Kidney glomerular epithelial cell (primary cell): ENCODE data around the gene PIGS.
"Not testable (repeated sequence)": the region's sequence is repeated elsewhere in the genome, so short reads cannot be mapped to it uniquely, and the experiment has no call there.

ENCODE experiments used
- DNase-seq: peaks from one replicate; lab custom pipeline; 2025; lab: John Stamatoyannopoulos, UW

PIGS gene

DNA sequence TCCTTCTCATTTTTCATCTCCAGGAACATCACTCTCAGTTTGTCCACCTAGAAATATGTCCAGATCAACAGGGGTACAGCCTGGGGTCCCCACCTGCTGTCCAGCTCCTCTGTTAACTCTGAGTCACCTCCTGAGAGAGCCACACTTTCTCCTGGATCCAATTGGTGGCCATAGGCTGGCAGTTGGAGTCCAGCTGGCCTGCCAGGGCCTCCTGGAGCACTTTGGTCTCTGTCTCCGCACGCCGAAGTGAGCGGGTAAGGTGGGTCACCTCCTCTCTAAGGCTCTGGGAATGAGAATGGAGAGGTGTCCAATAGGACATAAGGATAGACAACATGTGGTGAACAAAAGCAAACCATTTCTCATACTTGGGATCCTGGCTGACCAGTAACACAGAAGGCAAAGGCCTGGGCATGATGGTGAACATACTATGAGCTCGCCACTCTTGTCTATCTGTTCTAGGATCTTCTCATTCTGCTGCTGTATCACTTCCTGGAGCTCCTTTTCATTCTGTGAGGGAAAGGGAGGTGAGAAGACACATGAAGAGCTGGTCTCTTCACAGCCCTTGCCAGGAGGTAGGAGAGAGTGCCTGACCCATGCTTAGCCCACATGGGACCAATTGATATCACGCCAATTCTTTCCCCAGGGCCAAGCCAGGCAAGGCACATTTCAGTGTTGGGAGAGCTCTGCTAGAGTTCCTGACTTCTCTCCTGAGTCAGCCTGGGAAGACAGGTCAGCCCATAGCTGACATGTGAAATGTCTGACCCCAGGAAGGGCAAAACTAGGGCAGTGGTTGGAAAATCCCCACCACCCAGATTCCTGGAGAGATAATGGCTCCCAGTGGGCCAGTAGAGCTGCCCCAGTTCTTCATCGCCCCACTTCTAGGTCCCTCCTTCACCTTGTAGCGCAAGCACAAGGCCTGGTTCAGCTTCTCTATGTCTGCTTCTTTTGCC is 7.2 kb upstream of the PIGS start:
- DNase-seq = no peak

DNA sequence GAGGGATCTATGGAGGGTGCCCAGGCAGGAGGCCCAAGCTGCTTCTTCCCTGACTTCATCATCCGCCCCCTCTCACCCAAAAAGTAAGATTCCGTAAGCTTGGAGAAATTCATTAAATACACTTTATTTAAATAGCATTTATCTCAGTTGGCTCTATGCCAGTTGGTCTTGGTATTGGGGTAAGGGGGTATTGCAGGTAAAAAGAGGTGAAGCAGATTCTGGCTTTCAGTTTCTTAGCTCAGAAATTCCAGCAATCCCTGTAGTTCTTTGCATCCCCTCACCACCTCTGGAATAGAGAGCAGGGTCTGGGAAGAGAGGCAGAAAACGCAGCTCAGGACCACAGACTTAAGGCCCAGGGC is 6.1 kb upstream of the PIGS start:
- no peak for DNase-seq

DNA sequence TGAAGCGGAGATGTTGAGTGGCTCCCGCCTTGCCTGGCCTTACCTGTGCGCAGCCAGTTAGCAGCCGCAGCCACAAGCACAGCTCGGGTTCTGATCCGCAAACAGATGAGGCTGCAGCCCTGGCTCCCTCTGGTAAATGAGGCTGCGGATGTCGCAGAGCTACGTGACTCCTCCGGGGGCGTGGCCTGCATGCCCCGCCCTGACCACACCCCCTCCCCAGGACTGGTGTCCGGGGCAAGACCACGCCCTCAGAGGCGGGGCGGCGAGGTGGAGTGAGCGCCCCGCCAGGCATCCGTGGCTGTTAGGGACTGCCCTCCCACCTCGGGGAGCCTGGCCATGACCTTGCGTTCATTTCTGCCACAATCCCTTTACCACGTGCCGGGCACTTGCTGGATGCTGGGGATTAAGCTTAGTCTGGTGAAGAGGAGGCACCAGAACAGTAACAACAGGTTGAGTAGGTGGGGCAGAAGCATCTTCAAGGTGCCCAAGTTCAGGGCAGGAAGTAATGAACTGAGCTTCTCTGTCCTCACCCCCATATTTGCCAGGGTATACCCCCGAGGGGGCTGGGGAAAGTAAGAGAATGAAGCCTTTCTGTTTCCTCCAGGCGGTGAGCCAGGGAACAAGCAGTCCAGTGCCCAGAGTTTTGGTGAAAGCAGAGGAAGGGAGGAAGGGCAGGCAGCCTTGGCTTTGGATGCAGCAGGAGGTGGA is 5.6 kb upstream of the PIGS start, which contains the start of gene ALDOC:
ALDOC (minus strand) TSS at position 138 of the 708 bp plus-strand sequence. CDS start 1,363 bp downstream, outside the sequence.
- DNase-seq = peak; percentile 67

DNA sequence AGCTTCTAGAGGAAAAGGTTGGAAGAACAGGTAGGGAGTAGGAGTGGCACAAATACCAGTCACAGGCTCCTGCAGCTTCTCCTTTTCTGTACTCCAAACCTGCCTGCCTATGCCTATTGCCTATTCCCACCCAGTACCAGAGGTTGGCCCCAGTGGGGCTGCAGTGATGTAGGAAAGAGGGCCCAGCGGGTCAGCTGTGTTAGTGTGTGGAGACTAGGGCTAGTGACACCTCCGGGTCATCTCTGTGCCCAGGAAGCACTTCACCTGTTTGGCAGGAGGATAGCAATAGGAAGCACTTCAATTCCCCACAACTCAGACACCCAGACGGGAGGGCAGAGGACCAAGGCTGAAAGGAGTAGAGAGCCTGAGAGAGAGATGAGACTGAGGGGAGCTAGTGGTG is 4.7 kb upstream of the PIGS start:
- not testable (repeated sequence) for DNase-seq

DNA sequence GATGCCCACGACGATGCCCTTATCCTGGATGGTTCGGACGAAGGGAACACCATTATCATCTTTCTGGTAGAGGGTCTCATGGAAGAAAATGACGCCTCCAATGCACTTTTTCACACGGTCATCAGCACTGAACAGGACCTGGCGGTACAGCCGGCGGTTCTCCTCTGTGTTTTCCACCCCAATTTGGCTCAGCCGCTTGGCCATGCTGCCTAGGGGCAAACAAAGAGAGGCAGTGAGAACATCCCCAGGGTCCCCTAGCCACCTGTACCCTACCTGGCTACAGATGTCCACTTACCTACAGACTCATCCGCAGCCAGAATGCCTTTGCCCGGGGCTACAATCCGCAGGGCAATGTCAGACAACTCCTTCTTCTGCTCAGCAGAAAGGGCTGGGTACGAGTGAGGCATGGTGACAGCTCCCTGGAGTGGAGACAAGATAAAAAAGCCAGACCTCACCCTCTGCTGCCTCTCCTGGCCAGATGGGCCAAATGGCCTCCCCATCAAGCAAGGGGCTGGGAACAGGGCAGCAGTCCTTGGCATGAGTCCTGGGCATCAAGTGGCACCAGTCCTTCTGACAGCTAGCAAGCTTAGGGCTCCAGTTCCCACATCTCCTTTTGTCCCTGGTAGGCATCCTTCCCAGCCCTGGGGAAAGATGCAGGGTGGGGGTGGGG is 3.9 kb upstream of the PIGS start:
- DNase-seq = no peak

DNA sequence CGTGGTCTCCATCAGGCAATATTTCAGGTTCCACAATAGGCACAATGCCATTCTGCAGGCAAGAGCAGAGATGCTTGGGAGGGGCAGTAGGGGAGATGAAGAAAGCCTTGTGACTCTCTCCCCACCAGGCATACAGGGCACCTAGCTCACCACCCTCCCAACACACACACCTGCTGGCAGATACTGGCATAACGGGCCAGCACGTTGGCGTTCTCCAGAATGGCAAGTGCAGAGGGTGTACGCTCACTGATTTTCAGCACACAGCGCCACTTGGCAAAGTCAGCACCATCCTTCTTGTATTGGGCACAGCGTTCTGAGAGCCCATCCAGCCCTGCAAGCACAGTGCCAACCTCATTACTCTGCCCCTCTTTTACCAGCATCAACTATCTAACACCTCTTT is 3.2 kb upstream of the PIGS start:
- DNase-seq = no peak

DNA sequence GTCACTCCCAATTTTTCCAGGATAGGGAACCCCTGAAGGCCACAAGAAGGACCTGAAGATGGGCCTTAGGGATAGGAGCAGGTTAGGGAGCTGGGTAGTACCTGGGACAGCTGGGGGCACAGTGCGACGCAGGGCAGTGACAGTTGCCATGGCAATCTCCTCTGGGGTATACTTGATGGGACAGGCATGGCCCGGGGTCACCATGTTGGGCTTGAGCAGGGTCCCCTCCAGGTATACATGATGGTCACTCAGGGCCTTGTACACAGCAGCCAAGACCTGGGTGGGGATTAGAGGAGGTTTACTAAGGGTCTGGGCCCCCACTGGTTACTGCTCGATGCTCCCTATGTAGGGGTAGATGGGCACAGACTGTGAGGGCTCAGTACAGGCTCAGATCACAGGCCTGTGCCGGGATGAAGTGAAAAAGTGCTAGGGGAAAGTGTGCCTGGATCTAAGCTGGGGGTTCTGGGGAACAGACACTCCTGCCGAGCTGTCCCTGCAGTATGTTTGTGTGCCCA is 2.7 kb upstream of the PIGS start:
- DNase-seq = no peak

DNA sequence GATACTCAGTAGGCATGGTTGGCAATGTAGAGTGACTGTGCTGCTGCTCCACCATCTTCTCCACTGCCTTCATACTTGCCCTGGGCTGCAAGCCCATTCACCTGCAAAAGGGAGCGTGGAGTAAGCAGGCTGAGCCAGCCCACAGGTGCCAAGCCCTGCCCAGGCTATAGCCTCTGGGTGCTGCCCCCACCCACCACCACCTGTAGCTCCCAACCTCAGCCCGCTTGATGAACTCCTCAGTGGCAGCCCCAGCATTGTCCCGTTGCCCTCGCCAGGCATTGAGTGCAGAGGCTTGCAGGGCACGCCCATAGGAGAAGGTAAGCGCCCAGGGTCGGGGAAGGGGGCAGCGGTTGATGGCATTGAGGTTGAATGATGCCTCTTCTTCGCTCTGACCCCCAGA is 2.2 kb upstream of the PIGS start:
- no peak for DNase-seq

DNA sequence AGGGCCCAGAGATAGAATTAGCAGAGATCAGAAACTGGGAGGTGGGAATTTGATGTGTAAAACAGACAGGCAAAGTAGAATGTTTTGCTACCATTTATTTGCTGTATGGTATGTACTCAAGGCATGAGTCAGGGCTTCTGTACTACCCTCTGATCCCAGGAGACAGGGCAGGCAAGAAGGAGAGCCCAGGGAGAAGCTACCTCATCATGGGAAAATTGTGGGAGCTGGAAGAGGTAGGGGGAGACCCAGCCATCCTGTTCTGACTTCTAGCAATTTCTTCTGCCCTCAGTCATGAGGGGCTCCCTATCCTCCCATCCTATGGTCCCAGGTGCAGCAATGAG is 1.7 kb upstream of the PIGS start:
- DNase-seq = no peak

DNA sequence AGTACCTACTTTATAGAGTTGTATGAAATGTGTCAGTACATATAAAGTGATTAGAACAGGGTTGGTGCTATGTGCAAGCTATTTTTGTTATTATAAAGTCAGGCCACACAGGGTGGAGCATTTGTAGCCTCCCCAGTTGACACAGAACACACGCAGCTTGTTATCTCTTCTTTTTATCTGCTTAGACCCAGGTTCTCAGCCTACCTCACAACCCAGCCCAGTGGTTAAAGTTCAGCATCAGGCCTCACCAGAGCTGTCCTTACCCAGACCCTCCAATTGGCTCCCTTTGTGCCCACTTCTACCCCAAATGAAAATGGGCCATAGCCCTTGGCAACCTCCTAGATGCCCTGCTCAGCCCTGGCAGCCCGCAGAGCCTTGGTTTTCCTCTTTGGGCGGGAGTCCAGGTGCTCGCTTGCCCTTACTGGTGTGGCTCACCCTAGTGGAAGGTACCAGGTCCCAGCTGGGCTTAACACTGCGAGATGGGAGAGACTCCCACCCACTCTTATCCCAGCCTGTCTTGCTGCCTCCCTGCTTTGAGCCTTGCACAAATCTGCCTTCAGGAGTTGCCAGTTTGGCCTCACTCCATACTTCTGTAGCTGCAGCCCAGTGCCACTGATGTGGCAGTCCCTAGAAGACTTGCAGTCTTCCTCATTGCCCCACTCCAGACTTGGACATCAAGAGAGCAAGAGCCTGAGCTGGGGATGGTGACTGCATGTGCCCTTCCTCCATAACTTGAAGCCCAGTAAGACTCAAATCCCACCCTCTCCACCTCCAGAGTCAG is 1.1 kb upstream of the PIGS start:
- no peak for DNase-seq

DNA sequence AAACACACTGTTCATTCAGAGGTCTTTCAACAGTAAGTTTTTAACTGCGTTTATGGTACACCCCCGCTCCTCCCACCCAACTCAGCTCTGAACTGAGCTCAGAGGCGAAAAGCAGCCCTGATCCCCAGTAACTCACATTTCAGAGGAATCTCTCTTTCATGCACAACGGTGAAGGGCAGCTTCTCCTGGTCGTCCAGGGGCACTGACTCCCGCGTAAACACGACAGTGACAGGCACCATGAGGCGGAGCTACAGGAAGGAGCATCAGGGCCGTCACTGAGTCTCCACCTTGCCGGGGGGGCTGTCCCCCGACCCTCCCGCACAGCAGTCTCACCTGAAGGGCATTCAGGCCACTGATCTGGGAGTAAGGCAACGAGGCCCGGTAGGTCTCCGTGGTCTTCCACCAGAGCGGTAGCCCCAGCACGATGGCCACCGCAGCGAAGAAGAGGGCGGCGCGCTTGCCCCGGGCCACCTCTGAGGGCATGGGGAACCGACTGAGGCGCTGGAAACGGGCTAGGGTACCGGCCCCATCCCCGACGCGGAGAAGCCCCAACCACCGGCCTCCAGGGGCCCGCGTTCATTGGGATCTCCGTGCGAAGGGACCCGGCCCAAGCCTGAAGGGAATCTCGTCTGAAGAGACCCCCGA is 486 bp downstream of the PIGS start:
- no peak for DNase-seq

DNA sequence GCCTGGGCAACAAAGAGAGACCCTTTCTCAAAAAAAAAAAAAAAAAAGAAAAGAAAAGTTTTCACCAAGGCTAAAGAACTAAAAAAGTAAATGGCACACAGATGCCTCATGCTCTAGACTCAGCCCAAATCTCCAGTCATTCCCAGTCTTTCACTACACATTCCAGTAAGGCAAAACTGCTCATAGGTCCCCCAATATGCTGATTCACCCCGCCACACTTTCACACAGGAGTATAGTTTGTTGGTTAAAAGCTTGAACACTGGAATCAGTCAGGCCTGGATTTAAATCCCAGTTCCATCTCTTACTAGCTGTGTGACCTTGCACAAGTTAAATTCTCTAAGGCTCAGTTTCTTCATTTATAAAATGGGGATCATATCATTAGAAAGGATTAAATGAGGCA is 1.9 kb downstream of the PIGS start:
- no peak for DNase-seq

DNA sequence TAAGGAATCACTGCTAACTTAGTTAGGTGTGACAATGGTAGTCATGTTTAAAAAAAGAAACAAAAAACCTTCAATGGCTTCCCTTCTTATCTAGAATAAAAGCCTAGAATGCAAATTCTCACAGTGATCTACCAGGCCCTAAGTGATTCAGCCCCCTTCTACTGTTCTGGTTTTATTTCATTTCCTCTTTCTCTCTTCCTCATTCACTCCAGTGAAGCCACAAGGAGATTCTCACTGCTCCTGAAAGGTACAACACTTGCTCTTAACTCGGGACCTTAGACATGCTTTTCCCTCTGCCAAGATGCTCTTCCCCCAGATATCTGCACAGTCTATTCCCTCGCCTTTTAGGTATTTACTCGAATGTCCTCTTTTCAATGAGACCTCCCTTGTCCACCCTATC is 3.7 kb downstream of the PIGS start:
- DNase-seq = no peak

DNA sequence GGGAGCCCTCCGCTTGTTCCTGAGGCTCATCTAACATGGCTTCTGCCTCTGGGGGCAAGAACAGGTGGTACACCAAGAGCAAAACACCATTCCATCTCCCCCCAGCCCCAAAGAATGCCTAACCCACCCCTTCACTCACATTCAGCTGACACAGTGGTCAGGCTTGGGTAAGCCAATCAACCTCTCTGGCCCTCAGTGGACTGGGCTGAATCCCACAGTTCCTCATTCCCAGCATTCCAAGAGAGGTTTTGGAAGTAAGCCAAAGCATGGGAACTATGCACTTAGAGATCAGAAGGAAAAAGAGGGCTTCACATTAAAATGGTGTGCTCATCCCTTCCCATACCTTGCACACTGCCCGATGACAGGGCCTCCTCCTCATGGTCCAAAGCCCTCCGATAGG is 7.8 kb downstream of the PIGS start:
- peak; percentile 88 for DNase-seq

DNA sequence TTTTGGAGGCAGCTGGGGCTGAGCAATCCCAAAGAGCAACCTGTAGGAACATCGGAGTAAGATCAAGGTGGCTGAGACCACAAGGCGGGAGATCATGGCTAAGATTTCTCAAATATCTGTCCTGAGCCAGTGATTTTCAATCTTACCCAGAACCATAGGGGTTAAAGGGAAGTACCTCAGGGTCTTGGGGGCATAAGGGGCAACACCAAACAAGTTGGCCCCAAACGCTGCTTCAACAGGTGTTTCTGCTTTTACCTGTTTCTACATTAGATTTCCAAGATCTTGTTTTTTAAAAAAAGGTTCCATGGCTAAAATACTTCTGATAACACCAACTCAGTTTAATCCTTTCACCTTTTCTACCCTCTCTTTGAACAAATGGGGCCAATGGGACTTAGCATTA is 16.3 kb downstream of the PIGS start:
- no peak for DNase-seq

DNA sequence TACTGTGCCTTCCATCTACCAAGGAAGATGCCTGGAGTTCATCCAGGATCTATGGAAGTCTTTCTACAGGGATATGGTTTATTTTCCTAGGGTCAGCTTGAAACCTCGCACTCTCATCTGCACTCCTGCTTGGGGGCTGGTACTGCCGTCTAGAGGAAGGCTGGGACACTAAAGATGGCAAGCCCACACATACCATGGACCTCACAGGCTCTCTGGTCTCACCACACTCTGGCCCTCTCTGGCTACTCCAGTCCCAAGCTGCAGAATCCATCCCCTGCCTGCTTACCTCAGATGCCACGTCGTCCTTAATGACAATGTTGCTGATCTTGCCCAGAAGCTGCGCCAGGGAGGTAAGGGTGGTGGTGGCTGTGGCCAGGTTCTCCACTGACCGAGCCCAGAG is 16.8 kb downstream of the PIGS start:
- no peak for DNase-seq

DNA sequence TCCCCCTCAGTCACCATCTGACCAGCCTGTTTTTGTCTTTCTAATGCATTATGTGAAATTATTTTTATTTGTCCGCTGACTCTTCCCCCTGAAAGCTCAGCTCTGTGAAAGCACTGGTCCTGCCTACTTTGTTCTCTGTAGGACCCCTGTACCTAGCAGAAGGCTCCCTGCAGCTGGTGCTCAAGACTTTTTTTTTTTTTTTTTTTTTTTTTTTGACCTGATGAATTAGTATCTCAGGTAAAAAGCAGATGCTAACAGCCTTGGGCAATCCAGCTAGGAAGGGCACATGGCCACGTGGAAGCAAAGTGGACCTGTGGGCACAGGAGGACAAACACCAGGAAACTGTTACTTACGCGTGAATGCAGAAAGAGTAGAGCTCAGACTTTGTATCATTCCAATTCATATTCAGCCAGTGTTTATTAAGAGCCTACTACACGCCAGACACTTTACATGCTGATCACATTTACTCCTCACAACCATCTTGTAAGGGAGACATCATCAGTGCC is 18.3 kb downstream of the PIGS start:
- DNase-seq = no peak

DNA sequence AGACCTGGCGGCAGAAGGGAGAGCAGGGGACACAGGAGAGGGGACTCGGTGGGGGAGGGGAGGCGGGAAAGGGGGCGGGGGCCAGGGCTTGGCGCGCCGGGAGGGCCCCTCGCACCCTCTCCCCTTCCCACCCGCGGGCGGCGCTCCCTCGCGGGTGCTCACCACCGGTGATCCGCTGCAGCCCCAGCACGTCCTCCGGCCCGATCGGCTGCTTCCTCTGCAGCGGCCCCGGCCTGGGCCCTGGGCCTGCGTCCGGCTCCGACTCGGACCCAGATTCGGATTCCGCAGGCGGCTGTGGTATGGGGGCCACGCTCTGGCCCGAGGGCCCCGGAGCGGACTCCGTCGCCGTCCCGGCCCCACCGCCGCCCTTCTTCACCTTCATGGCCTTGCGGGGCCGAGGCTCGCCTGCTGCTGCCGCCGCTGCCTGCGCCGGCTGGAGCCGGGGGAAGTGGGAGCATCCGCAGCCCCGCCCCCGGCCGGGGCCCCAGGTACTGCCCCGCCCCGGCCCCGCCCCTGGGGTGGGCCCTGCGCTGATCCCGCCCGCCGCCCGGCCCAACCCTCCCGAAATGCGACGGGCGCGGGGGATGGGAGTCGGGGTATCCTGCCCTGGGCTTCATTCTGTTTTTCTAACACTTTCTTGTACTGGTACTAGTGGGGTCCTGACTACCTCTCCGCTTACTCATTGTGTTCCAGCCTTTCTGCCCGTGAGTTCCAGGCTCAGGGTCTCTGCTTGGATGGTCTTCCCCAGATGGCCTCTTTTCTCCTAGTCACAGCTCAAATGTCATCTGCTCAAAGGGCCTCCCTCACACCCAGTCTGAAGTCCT is 18.9 kb downstream of the PIGS start, which contains the start of gene UNC119:
UNC119 (minus strand) TSS at position 449 of the 824 bp plus-strand sequence; CDS start at position 382, 67 bp downstream.
- peak; percentile 45 for DNase-seq

DNA sequence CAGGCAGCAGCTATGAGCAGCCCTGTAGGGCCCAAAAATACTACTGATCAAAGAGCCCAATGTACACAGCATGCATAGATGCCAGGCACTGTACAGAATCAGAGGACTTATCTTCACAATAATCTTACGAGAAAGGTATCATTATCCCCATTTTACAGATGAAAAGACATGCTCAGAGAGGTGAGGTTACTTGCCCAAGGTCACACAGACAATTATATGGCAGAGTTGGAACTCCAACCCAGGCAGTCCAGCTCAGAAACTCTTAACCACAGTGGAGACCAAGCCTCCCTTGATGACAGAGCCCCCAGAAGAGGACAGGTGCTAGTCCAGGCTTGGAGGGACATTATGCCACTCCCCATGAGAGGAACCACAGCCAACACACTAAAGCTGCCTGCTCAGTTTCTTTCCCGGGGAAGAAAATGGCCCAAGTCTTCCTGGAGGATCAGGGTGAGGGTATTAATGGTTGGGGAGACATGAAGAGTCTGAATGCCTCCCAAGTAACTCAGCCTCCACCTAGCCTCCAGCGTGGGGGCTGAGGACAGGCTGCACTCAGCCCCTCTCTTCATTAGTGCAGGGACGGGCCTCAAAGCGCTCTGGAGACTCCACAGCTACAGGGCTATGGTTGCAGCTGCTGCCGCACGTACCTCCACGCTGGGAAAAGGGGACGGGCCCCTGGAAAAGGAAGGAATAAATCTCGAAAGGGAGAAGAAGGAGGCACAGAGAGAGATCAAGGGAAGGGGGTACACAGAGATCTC is 19.7 kb downstream of the PIGS start:
- DNase-seq = peak; percentile 14
